Right lobe of liver (tissue), 6 donors: Measurements from ENCODE around the gene RASL10A. TPM values are rescaled to one million over a fixed set of nuclear protein-coding genes. Genes with fewer than 3 reads are reported as not detected.

Experiments used
- ATAC-seq, 4 donors: fragments of 200-7000 bp; cut with Tn5 transposase; one replicate each; pipeline ENCODE4 v1.9.1; 2020; ENCODE audit warnings: mild to moderate bottlenecking in 4 of 4, moderate library complexity in 4 of 4
- DNase-seq, 3 donors: peaks; one replicate each; pipeline ENCODE4 v3.0.0-alpha.2; 2020
- H3K27ac ChIP-seq, 3 donors: fragments of 200-600 bp; one replicate each; pipeline ENCODE4 v1.8.0; 2022
- H3K27me3 ChIP-seq, 2 donors: fragments of 200-600 bp; one replicate each; pipeline ENCODE4 v1.8.0; 2022
- H3K36me3 ChIP-seq, 4 donors: fragments of 200-600 bp; sonication (generic) in 1 of 4; one replicate each; pipeline versions ENCODE4 v1.5.1 to v1.8.0; 2017 to 2022; ENCODE audit warnings: control low read depth in 1 of 4
- H3K4me1 ChIP-seq, 4 donors: fragments of 200-600 bp; sonication (generic) in 1 of 4; one replicate each; pipeline versions ENCODE4 v1.5.1 to v1.8.0; 2017 to 2022; ENCODE audit warnings: control low read depth in 1 of 4
- H3K4me3 ChIP-seq, 3 donors: fragments of 200-600 bp; one replicate each; pipeline ENCODE4 v1.8.0; 2022
- H3K9me3 ChIP-seq, 4 donors: fragments of 200-600 bp; sonication (generic) in 1 of 4; one replicate each; pipeline versions ENCODE4 v1.5.1 to v1.8.0; 2017 to 2022; ENCODE audit warnings: control low read depth in 1 of 4
- POLR2A ChIP-seq: fragments of 450-650 bp; IDR thresholded peaks from one replicate; pipeline ENCODE4 v1.6.1; 2017; ENCODE audit warnings: antibody characterized with exemption, mild to moderate bottlenecking
- WGBS: methylation state at CpG from one replicate; pipeline ENCODE4 v1.1.6; 2018; ENCODE audit warnings: low coverage, low lambda C conversion rate; ENCODE audit not compliant: insufficient coverage; ENCODE audit errors: missing lambda C conversion rate; 5-methylcytosine and 5-hydroxymethylcytosine counted together
- intact Hi-C, 2 donors: fragments of 100-400 bp; cut with DNase I; formaldehyde crosslinking; loops; one replicate each; pipeline versions ENCODE4 v1.11.2 to v1.14.1; 2022
- total RNA-seq, 6 experiments: library from RNA; depleted of rRNA in 2 of 6; stranded (reverse); fragments of >200 nt in 2 of 6; fragmentation: NEBNext Ultra II Directional in 3 of 6; extraction: Animal tissue kit (Norgen Biotek cat#: 25700) in 3 of 6; gene quantifications; one replicate each; pipeline versions ENCODE4 v1.1.0 to v1.2.4, GENCODE V29; 2016 to 2023
- TF ChIP-seq, protein P1 (sequence below), 4 donors: fragments of 200-600 bp in 3 of 4; fragments of 450-650 bp in 1 of 4; IDR thresholded peaks; one replicate each; pipeline versions ENCODE4 v1.5.1 to v1.8.0; 2016 to 2022; ENCODE audit warnings: antibody characterized with exemption in 4 of 4, mild to moderate bottlenecking in 2 of 4
- donor health status: DM: no; HTN: yes; CAD: no.
- donor health status: DM: no; HTN: no; CAD: no.
- donor health status: DM: no; HTN: no; CAD: no.
- donor health status: DM: no; HTN: yes; CAD: no.
- donor health status: DM: no; HTN: yes; CAD: no.

Gene RASL10A
- total RNA-seq, 6 experiments from 2014 or later, result 0.32 to 1.2 (median 0.87) TPM

DNA sequence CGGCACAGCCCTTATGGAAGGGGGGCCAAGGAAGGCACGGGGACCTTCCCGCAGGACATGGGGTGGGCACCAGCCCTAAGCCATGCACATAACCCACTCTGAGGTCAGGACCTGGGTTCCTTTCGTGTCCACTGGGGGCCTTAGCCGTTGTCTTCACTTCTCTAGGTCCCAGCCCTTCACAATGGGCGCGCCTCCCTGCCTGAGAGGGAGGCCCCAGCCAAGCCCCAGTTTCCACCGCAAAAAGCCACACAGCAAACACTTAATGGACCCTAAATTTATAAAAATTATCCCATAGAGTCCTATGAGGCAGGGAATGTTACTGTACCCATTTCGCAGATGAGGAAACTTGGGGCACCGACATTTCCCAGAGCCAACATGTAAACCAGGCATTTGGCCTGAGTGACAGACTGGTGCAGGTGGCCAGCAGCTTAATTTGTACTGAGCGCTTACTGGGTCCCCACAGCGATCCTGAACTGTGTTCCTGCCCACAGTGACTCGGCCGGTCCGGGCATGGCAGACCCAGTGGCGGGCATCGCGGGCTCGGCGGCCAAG lies 7.8 kb downstream of the RASL10A start:
- DNase-seq (no peak), ATAC-seq (no peak)
- Histone ChIP-seq H3K36me3 (no peaks in the 10 kb centered on the region), H3K27me3 (no peaks in the 10 kb centered on the region), H3K4me3 (peak overlapping the region; percentile 87 to 94 (median 89)), H3K9me3 (no peaks in the 10 kb centered on the region), H3K27ac (peak overlapping the region; percentile 50 to 81 (median 66)), H3K4me1 (peaks cover 2 to 13% (median 7%) of the 10 kb centered on the region in 4 donors)
- 18% methylated on average over 6 of the region's 20 CpGs for WGBS
- intact Hi-C loops, result loop anchor here in 1 of 2 donors (10.0 kb wide), 1 partner anchor 47 kb away; no protein-coding TSS in a partner anchor
- TF ChIP-seq POLR2A, result no peak
- TF ChIP-seq, protein P1, sequence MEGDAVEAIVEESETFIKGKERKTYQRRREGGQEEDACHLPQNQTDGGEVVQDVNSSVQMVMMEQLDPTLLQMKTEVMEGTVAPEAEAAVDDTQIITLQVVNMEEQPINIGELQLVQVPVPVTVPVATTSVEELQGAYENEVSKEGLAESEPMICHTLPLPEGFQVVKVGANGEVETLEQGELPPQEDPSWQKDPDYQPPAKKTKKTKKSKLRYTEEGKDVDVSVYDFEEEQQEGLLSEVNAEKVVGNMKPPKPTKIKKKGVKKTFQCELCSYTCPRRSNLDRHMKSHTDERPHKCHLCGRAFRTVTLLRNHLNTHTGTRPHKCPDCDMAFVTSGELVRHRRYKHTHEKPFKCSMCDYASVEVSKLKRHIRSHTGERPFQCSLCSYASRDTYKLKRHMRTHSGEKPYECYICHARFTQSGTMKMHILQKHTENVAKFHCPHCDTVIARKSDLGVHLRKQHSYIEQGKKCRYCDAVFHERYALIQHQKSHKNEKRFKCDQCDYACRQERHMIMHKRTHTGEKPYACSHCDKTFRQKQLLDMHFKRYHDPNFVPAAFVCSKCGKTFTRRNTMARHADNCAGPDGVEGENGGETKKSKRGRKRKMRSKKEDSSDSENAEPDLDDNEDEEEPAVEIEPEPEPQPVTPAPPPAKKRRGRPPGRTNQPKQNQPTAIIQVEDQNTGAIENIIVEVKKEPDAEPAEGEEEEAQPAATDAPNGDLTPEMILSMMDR (IDR thresholded peaks at IDR 0.05), result no peak

DNA sequence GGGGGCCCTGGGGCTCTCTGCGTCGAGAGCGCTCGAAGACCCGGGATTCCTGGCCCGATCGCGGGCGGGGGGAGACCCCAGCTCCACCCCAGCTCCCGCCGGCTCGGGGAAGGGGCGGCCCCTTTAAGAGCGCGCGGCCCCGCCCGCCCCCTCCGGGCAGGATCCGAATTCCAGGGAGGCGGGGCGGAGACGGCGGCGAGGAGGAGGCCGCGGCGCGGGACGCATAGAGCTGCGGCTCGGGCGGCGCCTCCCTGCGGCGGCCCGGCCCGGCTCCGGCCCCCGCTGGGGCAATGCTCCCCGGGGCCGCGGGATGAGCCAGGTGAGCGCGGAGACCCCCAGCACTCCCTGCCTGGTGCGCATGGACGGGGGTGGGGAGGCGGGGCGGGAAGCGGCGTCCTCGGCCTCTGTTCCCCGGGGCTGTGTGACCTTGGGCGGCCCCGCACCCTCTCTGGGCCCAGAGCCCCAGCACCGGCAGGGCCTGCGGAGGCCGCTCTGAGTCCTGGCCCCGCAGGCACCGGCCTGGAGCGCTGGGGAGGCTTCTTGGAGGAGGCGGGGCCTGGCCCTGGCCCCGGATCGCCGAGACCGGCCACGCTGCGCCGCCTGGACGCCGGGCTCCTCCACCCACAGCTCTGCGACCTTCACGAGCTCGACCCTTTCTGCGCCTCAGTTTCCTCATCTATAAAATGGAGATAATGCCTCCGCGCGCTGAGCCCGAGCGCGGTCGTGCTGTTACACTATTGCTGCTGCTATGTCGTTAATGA lies 8.5 kb downstream of the RASL10A start:
- TF ChIP-seq, protein P1 (IDR thresholded peaks at IDR 0.05), result peak in 1 of 4 donors; percentile 18
- peak; percentile 36 for TF ChIP-seq POLR2A
- H3K9me3 ChIP-seq, result no peaks in the 10 kb centered on the region
- ATAC-seq, result peak; percentile 57 to 72 (median 66)
- DNase-seq, result peak; percentile 85 to 89 (median 87)
- no peaks in the 10 kb centered on the region for H3K36me3 ChIP-seq
- H3K27ac ChIP-seq, result peak overlapping the region; percentile 50 to 81 (median 66)
- no peaks in the 10 kb centered on the region for H3K27me3 ChIP-seq
- intact Hi-C loops, result loop anchor here in 1 of 2 donors (10.0 kb wide), 1 partner anchor 48 kb away; no protein-coding TSS in a partner anchor
- H3K4me3 ChIP-seq, result peak overlapping the region; percentile 87 to 94 (median 89)
- H3K4me1 ChIP-seq, result peaks cover 2 to 19% (median 10%) of the 10 kb centered on the region in 4 donors
- 57% methylated on average over 5 of the region's 83 CpGs for WGBS

DNA sequence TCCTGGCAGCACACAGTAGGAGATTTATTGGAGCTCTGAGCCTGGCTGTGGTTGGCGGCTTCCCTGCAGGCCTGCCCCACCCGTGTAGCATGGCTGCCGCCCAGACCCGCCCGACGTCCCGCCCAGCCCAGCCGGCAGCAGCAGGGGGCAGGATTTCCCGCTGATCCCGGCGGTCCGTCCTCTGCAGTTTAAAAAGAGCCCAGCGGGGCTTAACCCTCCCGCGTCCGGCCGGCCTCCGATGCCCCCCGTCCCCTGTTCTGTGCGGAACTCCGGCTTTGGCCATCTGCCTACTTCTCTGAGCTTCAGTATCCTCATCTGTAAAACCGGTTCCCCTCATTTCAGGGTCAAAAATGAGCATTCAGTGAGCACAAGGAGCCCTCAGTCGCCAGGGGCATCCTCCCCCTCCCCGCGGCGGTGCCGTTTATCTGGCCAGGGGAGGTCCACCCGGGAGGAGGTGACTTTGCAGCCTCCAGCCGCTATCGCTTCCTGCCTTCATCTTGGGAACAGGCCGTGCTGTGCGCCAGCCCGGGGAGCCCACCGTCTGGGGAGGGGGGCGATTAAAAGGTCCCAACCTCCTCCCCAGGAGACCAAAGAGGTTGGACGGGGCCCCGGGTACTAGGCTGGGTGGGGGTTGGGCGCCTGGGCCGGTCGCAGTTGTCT lies 9.2 kb downstream of the RASL10A start, which contains the start of gene GAS2L1:
GAS2L1 (plus strand) TSS at position 476 of the 660 bp plus-strand sequence. CDS start 1,456 bp downstream, outside the sequence.
- peak within 1 kb of the TSS; percentile 50 to 81 (median 66) for H3K27ac ChIP-seq
- DNase-seq (peak; percentile 89), ATAC-seq (peak; percentile 67 to 74 (median 69))
- H3K4me3 ChIP-seq, result peak within 1 kb of the TSS; percentile 87 to 94 (median 89)
- WGBS, result 0% methylated on average over 6 of the region's 40 CpGs
- no peaks in the 10 kb centered on the region for H3K27me3 ChIP-seq
- no peaks in the 10 kb centered on the region for H3K36me3 ChIP-seq
- intact Hi-C loops, result loop anchor here in 1 of 2 donors (10.0 kb wide), 1 partner anchor 48 kb away; no protein-coding TSS in a partner anchor
- no peak for TF ChIP-seq POLR2A
- TF ChIP-seq, protein P1 (IDR thresholded peaks at IDR 0.05), result peak; percentile 73 to 79 (median 76)
- peaks cover 2 to 24% (median 10%) of the 10 kb centered on the region in 4 donors for H3K4me1 ChIP-seq
- H3K9me3 ChIP-seq, result no peaks in the 10 kb centered on the region

DNA sequence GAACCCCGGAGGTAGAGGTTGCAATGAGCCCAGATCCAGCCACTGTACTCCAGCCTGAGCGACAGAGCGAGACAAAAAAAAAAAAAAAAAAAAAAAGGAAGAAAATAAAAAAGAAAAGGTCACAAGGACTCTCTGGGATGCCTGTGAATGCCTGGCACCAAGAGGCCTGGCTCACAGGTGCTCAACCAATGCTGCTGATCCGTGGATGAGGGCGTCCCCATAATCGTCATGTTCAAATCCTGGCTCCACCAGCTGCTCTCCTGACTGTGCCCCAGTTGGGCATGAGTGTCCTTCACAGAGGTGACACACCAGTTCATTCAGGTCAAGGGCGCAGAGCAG lies 9.7 kb downstream of the RASL10A start:
- peak overlapping the region in 1 of 3 donors; percentile 87 for H3K4me3 ChIP-seq
- H3K9me3 ChIP-seq, result no peaks in the 10 kb centered on the region
- peaks cover 2 to 24% (median 10%) of the 10 kb centered on the region in 4 donors for H3K4me1 ChIP-seq
- DNase-seq (no peak), ATAC-seq (no peak)
- H3K36me3 ChIP-seq, result peaks cover 0 to 3% (median 0%) of the 10 kb centered on the region in 4 donors
- no peak overlapping the region for H3K27ac ChIP-seq
- intact Hi-C loops, result loop anchor here in 1 of 2 donors (10.0 kb wide), 1 partner anchor 49 kb away; no protein-coding TSS in a partner anchor
- TF ChIP-seq, protein P1 (IDR thresholded peaks at IDR 0.05), result no peak
- no peak for TF ChIP-seq POLR2A
- no peaks in the 10 kb centered on the region for H3K27me3 ChIP-seq
- 19% methylated on average over 2 of the region's 7 CpGs for WGBS
